ENCODE measurements around the gene PCARE. TPM values are rescaled to one million over a fixed set of nuclear protein-coding genes. Genes with fewer than 3 reads are reported as not detected.
"Not testable (repeated sequence)": the region's sequence is repeated elsewhere in the genome, so short reads cannot be mapped to it uniquely, and the experiment has no call there.

Gene PCARE
- not detected for total RNA-seq

- no peak within 1 kb of the TSS for H3K27ac Mint-ChIP-seq
- H3K36me3 Mint-ChIP-seq, result no peaks in the 10 kb centered on the region
- DNase-seq (ENCODE audit: low spot score in 2 of 2) (no peak), ATAC-seq (no peak)
- H3K9me3 Mint-ChIP-seq, result peaks cover 0 to 5% of the 10 kb centered on the region in 2 donors
Observed at GRCh38 chr2:29074411-29074810, at the start of gene PCARE. Gene PCARE (minus strand): TSS chr2:29074523. CDS start chr2:29074261, 262 bp downstream.

GRCh38 chr2:29123617-29124349 lies 49.5 kb upstream of the PCARE start:
- DNase-seq (ENCODE audit: low spot score in 2 of 2), result no peak
- peak overlapping the region; percentile 2 to 7 for H3K27ac Mint-ChIP-seq
- peaks cover 8 to 16% of the 10 kb centered on the region in 2 donors for H3K9me3 Mint-ChIP-seq
- H3K36me3 Mint-ChIP-seq, result peaks cover 25 to 47% of the 10 kb centered on the region in 2 donors
- ATAC-seq, result peak; percentile 84 to 94

DNA sequence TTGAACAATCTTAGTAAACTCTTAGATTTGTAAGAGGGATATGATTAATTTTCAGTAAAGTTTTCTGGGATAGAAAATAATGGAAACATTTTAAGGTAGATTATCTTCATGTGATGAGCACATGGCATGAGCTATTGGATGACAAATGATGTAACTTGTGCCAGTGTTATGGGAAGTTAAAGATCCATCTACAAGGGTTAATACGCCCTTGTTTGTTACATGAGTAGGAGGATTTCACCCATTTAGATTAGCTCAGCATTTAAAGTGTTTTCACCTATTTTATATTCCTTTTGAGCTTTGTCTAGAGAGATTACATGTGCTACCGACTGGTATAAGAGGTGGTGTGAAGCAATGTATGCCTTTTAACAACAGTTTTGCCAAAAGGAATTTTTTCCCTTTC lies 46.5 kb upstream of the PCARE start:
- no peak for DNase-seq (ENCODE audit: low spot score in 2 of 2)
- peaks cover 34 to 47% of the 10 kb centered on the region in 2 donors for H3K36me3 Mint-ChIP-seq

GRCh38 chr2:29119211-29119610 lies 44.9 kb upstream of the PCARE start:
- Mint-ChIP-seq H3K27ac (peak overlapping the region in 1 of 2 donors; percentile 32), H3K36me3 (peaks cover 23 to 30% of the 10 kb centered on the region in 2 donors), H3K9me3 (peaks cover 5 to 6% of the 10 kb centered on the region in 2 donors)
- ATAC-seq (no peak), DNase-seq (ENCODE audit: low spot score in 2 of 2) (no peak)

More for the DNA sequence above, 46.5 kb upstream of the PCARE start:
- Mint-ChIP-seq H3K27ac (no peak overlapping the region), H3K9me3 (peaks cover 8 to 16% of the 10 kb centered on the region in 2 donors)
- no peak for ATAC-seq

DNA sequence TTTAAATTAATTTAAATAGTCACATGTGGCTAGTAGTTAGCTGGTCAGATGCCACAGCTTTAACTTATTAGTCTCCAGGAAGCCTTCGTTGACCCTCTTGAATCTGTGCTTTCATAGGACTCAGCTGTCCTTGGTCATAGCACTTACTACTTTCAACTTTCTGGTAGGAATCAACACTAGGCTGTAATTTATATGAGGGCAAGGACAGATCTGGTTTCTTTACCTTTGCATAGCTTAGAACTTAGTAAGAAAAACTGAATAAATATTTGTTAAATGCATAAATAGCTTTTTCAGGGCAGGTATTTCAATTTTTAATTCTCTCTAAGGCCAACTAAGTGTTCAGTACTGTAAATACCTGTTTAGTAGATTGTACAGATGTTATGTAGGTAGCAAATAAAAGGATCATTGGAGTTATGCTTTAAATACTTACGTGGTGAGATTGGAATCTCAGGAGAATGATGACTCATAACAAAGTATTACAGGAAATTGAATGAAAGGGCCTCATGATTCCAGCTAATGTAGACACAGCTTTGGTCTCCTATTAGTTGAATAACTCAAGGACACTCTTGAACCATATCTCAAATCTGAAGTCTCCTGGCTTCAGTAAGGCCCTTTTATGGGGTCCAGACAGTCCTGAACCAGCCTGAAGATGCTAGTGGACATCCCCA lies 43.4 kb upstream of the PCARE start:
- Mint-ChIP-seq H3K36me3 (peaks cover 14 to 19% of the 10 kb centered on the region in 2 donors), H3K27ac (peak overlapping the region in 1 of 2 donors; percentile 94)
- no peak for ATAC-seq

DNA sequence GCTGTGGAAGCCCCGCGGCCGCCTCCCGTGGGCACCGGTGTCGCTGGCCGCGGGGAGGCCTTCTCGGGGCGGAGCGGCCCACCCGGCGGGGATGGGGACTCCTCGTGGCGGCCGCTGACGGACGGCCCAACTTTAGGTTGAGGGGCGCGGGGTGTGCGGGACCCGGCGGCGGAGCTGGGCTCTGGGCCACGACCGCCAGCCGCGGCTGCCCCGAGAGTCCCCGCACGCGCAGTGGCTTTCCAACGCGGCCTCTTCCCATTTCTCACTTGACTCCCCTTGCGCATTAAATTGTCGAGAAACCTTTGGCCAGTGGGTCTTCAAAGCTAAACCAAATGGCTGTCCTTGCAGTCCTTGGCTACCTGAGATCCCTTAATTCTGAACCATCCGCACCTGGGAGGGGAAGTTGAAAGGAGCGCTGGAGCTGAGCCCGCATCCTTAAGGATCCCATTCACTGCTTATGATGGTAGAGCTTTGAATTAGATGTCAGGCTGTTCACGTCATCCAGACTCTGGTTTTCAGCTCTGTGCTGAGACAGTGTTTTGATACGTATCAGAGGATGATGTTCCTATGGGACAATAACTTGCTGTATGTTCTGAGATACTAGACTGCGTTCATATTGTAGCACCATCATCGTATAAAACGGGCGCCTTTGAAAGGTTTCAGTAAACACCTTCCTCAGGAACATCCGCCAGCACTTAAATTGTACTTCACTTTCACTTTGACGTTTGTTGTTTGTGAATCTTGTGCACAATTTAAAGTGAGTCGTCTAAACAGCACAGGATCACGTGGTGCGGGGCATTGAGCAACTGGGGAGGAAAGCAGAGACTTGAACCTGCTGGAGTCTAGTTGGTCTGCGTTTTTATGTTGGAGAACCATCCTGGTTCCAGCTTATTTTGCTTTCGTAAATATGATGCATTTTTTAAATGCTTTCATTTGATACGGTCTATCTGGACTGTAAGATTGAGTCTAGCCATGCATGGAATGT lies 41.8 kb upstream of the PCARE start:
- ATAC-seq, result peak; percentile 54 to 82
- H3K9me3 Mint-ChIP-seq, result no peaks in the 10 kb centered on the region
- peak overlapping the region; percentile 32 to 94 for H3K27ac Mint-ChIP-seq
- peak in 1 of 2 donors; percentile 62 for DNase-seq (ENCODE audit: low spot score in 2 of 2)
- peaks cover 7 to 14% of the 10 kb centered on the region in 2 donors for H3K36me3 Mint-ChIP-seq

More for the DNA sequence above, 43.4 kb upstream of the PCARE start:
- DNase-seq (ENCODE audit: low spot score in 2 of 2), result no peak
- no peaks in the 10 kb centered on the region for H3K9me3 Mint-ChIP-seq

DNA sequence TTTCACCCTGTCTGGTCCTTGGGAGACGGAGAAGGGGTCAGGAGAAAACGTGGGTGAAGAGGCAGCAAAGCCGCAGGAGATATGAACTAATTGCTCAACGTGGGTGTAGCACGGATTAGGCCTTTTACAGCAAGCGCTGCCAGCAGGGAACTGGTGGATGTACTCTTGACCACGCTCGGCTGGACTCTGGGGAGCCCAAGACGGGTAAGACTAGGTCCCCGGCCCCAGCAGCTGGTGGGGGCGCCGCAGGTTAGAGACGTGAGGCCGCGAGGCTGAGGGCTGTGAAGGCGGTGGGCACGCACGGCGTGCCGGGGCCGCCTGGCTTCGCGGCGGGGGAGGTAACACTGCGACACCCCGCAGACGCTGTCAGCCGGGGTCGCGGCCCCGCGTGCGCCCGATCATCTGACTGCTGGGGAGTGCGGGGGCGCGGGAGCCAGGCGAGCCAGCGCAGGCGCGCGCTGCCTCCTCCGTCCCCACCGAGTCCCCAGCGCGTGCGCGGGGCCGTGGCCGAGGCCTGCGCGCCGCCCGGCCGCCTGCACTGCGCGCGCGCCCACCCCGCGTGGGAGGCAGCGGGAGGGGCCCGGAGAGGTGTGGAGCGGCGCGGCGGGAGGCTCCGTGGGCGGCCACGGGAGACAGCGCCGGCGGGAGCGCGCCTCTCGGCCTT lies 40.8 kb upstream of the PCARE start, which contains the start of gene CLIP4:
Gene CLIP4 (plus strand): TSS at position 470 of the 664 bp plus-strand sequence. CDS start 5,974 bp downstream, outside the sequence.
- Mint-ChIP-seq H3K36me3 (peaks cover under 1 to 14% of the 10 kb centered on the region in 2 donors), H3K9me3 (no peaks in the 10 kb centered on the region), H3K27ac (peak within 1 kb of the TSS; percentile 94 to 95)
- DNase-seq (ENCODE audit: low spot score in 2 of 2), result peak; percentile 63 to 71
- peak; percentile 70 to 73 for ATAC-seq

DNA sequence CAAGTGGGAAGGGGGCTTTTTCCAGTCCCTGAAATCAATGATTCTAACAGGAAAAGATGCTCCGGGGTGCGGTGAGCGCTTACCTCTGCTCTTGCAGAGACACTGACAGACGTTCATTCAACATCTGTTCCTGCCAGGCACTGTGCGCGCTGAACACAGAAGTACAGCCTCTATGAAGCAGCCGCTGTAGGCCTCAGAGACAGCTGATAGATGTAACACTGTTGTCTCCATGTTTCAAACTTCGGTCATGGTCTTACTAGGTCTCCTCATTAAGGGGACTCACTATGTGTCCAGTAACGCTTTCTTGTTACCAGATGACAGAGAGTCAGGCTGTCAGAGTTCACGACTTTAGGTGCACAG lies 40.2 kb upstream of the PCARE start:
- ATAC-seq, result no peak
- DNase-seq (ENCODE audit: low spot score in 2 of 2), result no peak
- no peaks in the 10 kb centered on the region for H3K9me3 Mint-ChIP-seq

GRCh38 chr2:29113891-29114321 lies 39.6 kb upstream of the PCARE start:
- no peak overlapping the region for H3K27ac Mint-ChIP-seq
- no peaks in the 10 kb centered on the region for H3K9me3 Mint-ChIP-seq
- DNase-seq (ENCODE audit: low spot score in 2 of 2) (no peak), ATAC-seq (no peak)
- peaks cover 0 to 14% of the 10 kb centered on the region in 2 donors for H3K36me3 Mint-ChIP-seq

More for the DNA sequence above, 40.2 kb upstream of the PCARE start:
- Mint-ChIP-seq H3K27ac (peak overlapping the region; percentile 84 to 95), H3K36me3 (peaks cover 0 to 14% of the 10 kb centered on the region in 2 donors)

- no peak overlapping the region for H3K27ac Mint-ChIP-seq
- peaks cover 0 to 14% of the 10 kb centered on the region in 2 donors for H3K36me3 Mint-ChIP-seq
- no peak for ATAC-seq
- no peak for DNase-seq (ENCODE audit: low spot score in 2 of 2)
- no peaks in the 10 kb centered on the region for H3K9me3 Mint-ChIP-seq
Observed at GRCh38 chr2:29113027-29113686, 38.8 kb upstream of the PCARE start.

GRCh38 chr2:29112379-29112778 lies 38.1 kb upstream of the PCARE start:
- ATAC-seq, result no peak
- peaks cover 0 to 14% of the 10 kb centered on the region in 2 donors for H3K36me3 Mint-ChIP-seq
- no peak for DNase-seq (ENCODE audit: low spot score in 2 of 2)
- H3K27ac Mint-ChIP-seq, result no peak overlapping the region
- H3K9me3 Mint-ChIP-seq, result no peaks in the 10 kb centered on the region

GRCh38 chr2:29110916-29111535 lies 36.7 kb upstream of the PCARE start:
- Mint-ChIP-seq H3K36me3 (peaks cover 0 to 7% of the 10 kb centered on the region in 2 donors), H3K27ac (no peak overlapping the region), H3K9me3 (no peaks in the 10 kb centered on the region)
- ATAC-seq (peak; percentile 25 to 74), DNase-seq (ENCODE audit: low spot score in 2 of 2) (no peak)

- no peaks in the 10 kb centered on the region for H3K36me3 Mint-ChIP-seq
- no peak overlapping the region for H3K27ac Mint-ChIP-seq
- DNase-seq (ENCODE audit: low spot score in 2 of 2), result no peak
- no peak for ATAC-seq
- H3K9me3 Mint-ChIP-seq, result no peaks in the 10 kb centered on the region
Observed at GRCh38 chr2:29109246-29109645, 34.9 kb upstream of the PCARE start.

GRCh38 chr2:29108225-29108624 lies 33.9 kb upstream of the PCARE start:
- Mint-ChIP-seq H3K27ac (no peak overlapping the region), H3K9me3 (no peaks in the 10 kb centered on the region), H3K36me3 (no peaks in the 10 kb centered on the region)
- ATAC-seq (no peak), DNase-seq (ENCODE audit: low spot score in 2 of 2) (no peak)

- not testable (repeated sequence) for H3K36me3 Mint-ChIP-seq; ATAC-seq; H3K9me3 Mint-ChIP-seq; H3K27ac Mint-ChIP-seq; DNase-seq (ENCODE audit: low spot score in 2 of 2)
Observed at GRCh38 chr2:29107547-29107946, 33.2 kb upstream of the PCARE start.
